NCI-H1105 treated with DMSO at 0.1 percent for 48 hours (cell line): Measurements from ENCODE around the gene HSPA2.
"Not testable (repeated sequence)": the region's sequence is repeated elsewhere in the genome, so short reads cannot be mapped to it uniquely, and the experiment has no call there.

Source experiments
- DNase-seq: peaks from one replicate; lab custom pipeline; 2025; lab: John Stamatoyannopoulos, UW

The HSPA2 gene

GRCh38 chr14:64561631-64562030 lies 21.1 kb downstream of the HSPA2 start:
- DNase-seq: peak; percentile 45

- no peak for DNase-seq
Measured at GRCh38 chr14:64562436-64562835, 21.9 kb downstream of the HSPA2 start.

- no peak for DNase-seq
Measured at GRCh38 chr14:64563696-64564095, 23.2 kb downstream of the HSPA2 start.

GRCh38 chr14:64566651-64567122 lies 26.1 kb downstream of the HSPA2 start:
- DNase-seq: no peak

GRCh38 chr14:64569138-64569631 lies 28.6 kb downstream of the HSPA2 start:
- DNase-seq: no peak

GRCh38 chr14:64569646-64570045 lies 29.1 kb downstream of the HSPA2 start:
- DNase-seq: not testable (repeated sequence)

- DNase-seq: no peak
Measured at GRCh38 chr14:64572386-64573104, 32.0 kb downstream of the HSPA2 start.

GRCh38 chr14:64573109-64573508 lies 32.6 kb downstream of the HSPA2 start:
- DNase-seq: no peak

- DNase-seq: no peak
Measured at GRCh38 chr14:64574371-64575107, 34.0 kb downstream of the HSPA2 start.

- DNase-seq: no peak
Measured at GRCh38 chr14:64577211-64577610, 36.7 kb downstream of the HSPA2 start.

GRCh38 chr14:64580467-64580866 lies 39.9 kb downstream of the HSPA2 start:
- no peak for DNase-seq

GRCh38 chr14:64581363-64581762 lies 40.8 kb downstream of the HSPA2 start:
- DNase-seq: no peak

- no peak for DNase-seq
Measured at GRCh38 chr14:64581817-64582216, 41.3 kb downstream of the HSPA2 start.

- no peak for DNase-seq
Measured at GRCh38 chr14:64584190-64584589, 43.6 kb downstream of the HSPA2 start.

- DNase-seq: no peak
Measured at GRCh38 chr14:64591809-64592208, 51.3 kb downstream of the HSPA2 start.
